ENCODE data around the gene CBLB.

Gene CBLB

GRCh38 chr3:105888621-105889579 is 20.1 kb upstream of the CBLB start:
- no peak overlapping the region for H3K4me3 ChIP-seq (ENCODE audit: low read length)
- TF ChIP-seq ZNF274 (IDR thresholded peaks at IDR 0.05; ENCODE audit: low read depth, low read length), result no peak

DNA sequence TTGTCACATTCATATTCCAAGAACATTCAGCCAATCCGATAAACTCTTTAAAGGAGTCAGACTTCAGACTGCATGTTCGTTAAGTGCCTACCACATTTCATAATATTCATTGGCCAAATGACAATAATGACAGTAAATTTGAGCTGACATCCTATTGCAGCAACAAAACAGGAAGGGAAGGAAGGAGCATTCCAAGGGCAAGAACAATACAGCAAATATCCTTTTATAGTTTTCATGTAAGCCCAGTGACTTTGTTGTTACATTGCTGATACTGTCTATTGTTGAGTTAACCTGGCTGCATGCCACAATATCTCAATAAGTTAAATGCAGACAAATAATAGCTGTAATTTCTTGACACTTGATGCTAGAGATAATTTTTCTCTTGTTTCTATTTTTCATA is 16.4 kb upstream of the CBLB start:
- no peak overlapping the region for H3K4me3 ChIP-seq (ENCODE audit: low read length)
- no peak for TF ChIP-seq ZNF274 (IDR thresholded peaks at IDR 0.05; ENCODE audit: low read depth, low read length)

- H3K4me3 ChIP-seq (ENCODE audit: low read length), result no peak overlapping the region
- TF ChIP-seq ZNF274 (IDR thresholded peaks at IDR 0.05; ENCODE audit: low read depth, low read length), result no peak
These were observed 15.1 kb upstream of the CBLB start for GRCh38 chr3:105883798-105884377.

- no peak overlapping the region for H3K4me3 ChIP-seq (ENCODE audit: low read length)
- TF ChIP-seq ZNF274 (IDR thresholded peaks at IDR 0.05; ENCODE audit: low read depth, low read length), result no peak
These were observed 12.0 kb upstream of the CBLB start for GRCh38 chr3:105880681-105881290.

- H3K4me3 ChIP-seq (ENCODE audit: low read length), result no peak overlapping the region
- no peak for TF ChIP-seq ZNF274 (IDR thresholded peaks at IDR 0.05; ENCODE audit: low read depth, low read length)
These were observed 9.2 kb upstream of the CBLB start for GRCh38 chr3:105878061-105878460.

GRCh38 chr3:105877336-105877910 is 8.6 kb upstream of the CBLB start:
- TF ChIP-seq ZNF274 (IDR thresholded peaks at IDR 0.05; ENCODE audit: low read depth, low read length), result no peak
- no peak overlapping the region for H3K4me3 ChIP-seq (ENCODE audit: low read length)

DNA sequence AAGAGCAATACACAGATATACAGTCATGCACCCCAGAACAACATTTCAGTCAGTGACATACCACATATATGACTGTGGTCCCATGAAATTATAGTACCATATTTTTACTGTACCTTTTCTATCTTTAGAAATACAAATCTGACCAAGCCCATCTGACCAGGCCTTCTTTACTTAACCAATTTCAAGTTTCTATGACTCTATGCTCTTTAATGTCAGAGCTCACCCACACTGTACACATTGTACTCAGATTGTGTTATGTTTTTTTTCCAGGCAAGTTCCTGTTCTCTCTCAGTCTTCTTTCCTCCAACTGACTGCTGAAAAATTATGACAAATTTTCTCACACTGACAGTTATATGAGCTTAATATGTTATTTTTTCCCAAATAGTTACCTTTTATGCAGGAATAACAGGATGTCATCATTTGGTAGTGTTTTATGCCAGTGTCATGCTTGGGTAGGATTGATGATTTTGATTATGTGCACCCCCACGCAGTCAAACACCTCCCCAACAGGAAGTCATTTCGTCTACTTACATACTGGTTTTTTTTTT is 8.0 kb upstream of the CBLB start:
- TF ChIP-seq ZNF274 (IDR thresholded peaks at IDR 0.05; ENCODE audit: low read depth, low read length), result no peak
- H3K4me3 ChIP-seq (ENCODE audit: low read length), result no peak overlapping the region

DNA sequence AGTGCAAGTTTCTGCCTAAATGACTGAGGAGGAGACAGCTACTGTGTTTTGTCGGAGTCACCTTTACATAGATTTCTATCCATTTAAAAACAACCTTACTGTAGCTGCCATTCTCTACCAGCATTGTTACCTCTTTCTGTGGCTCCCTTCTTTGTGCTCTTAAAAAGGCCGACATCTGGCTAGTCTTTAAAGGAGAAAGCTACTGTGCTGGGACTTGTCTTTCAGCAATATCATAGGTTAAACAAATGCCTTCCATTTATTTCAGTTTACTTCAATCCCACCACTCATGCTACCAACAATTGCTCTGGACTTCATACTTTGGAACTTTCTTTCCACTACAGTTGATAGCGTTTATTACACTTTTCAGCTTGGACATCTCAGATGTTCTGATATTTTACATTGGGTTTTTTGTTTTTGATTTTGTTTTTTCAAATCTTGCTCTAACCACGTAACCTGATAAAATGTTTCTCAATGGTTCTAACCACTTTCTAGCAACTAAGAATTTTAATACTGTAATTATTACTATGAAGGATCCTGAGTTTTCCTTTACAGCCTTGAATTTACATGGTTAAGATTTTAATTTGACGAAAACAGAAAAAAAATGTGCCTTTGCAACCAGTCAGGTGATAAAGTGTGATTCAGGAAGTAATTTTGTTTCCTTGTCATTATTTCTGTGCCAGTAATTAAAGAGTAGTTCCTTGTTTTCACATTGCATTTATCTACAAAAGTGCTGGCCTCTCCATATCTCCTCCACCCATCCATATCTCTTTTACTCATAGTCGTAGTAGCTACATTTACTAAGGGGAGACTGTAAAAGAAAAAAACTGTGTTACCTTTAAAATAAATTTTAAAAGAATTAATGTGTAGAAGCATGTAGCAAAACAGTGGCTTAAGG is 1.3 kb upstream of the CBLB start:
- no peak for TF ChIP-seq ZNF274 (IDR thresholded peaks at IDR 0.05; ENCODE audit: low read depth, low read length)
- H3K4me3 ChIP-seq (ENCODE audit: low read length), result peak overlapping the region; percentile 69

GRCh38 chr3:105869531-105869833 is 670 bp upstream of the CBLB start:
- peak overlapping the region; percentile 69 for H3K4me3 ChIP-seq (ENCODE audit: low read length)
- no peak for TF ChIP-seq ZNF274 (IDR thresholded peaks at IDR 0.05; ENCODE audit: low read depth, low read length)

DNA sequence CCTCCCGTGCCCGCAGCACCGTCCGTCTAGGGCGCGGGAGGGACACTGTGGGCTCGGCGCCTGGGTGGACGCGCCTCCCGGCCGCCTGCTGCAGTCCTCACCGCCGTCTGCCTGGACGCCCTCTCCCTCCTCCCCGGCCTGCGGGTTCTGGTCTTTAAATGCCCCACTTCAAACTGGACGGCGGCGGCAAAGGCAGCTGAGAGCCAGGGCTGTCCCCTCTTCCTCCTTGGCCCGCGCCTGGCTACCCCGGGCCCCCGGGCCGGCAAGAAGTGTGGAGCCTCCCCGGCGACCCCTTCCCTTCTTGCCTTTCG is 426 bp downstream of the CBLB start:
- TF ChIP-seq ZNF274 (IDR thresholded peaks at IDR 0.05; ENCODE audit: low read depth, low read length), result no peak
- peak overlapping the region; percentile 84 for H3K4me3 ChIP-seq (ENCODE audit: low read length)

DNA sequence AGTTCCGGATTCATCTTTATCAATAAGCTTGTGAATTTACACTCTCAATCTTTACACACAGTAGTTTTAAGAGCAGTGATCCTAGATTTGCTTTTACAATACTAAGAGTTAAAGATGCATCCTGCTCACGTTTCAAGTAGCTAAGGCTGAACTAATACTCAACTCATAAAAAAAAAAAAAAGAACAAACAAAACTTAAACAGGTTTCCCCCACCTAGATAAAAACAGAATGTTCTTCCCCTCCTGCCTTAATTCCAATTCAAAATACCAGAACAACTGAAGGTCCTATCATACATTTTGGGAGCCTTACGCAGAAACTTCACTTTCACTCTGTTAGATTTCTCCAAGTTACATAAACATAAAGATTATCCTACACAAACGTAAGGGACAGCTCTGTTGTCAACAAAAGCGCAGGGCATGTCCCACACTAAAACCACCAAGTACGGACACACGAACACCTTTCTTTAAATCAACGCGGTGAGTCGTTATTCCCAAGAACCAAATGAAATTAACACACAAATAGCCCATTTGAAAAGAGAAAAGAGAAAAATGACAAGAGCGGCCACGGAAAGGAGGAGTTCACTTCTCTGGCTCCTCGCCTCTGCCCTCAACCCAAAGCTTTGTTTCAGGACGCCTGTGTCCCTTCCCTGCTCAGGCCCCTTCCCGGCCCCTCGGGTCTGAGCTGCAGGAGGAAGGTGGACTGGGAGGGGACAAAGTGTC is 941 bp downstream of the CBLB start:
- peak overlapping the region; percentile 84 for H3K4me3 ChIP-seq (ENCODE audit: low read length)
- TF ChIP-seq ZNF274 (IDR thresholded peaks at IDR 0.05; ENCODE audit: low read depth, low read length), result no peak

- TF ChIP-seq ZNF274 (IDR thresholded peaks at IDR 0.05; ENCODE audit: low read depth, low read length), result no peak
- H3K4me3 ChIP-seq (ENCODE audit: low read length), result peak overlapping the region; percentile 84
These were observed 1.9 kb downstream of the CBLB start for GRCh38 chr3:105866656-105867653.
